C4-2B (cell line): ENCODE data around the gene TDRD9.

Experiments used
- H3K27ac ChIP-seq: fragments of 450-650 bp; 2 replicates; pipeline ENCODE4 v1.5.1; 2017
- CTCF ChIP-seq: fragments of 450-650 bp; conservative IDR thresholded peaks from 2 replicates; pipeline ENCODE4 v1.5.1; 2017; ENCODE audit warnings: mild to moderate bottlenecking
- ZFX ChIP-seq: fragments of 450-650 bp; IDR thresholded peaks from 2 replicates; pipeline ENCODE4 v1.6.1; 2017

Gene TDRD9

DNA sequence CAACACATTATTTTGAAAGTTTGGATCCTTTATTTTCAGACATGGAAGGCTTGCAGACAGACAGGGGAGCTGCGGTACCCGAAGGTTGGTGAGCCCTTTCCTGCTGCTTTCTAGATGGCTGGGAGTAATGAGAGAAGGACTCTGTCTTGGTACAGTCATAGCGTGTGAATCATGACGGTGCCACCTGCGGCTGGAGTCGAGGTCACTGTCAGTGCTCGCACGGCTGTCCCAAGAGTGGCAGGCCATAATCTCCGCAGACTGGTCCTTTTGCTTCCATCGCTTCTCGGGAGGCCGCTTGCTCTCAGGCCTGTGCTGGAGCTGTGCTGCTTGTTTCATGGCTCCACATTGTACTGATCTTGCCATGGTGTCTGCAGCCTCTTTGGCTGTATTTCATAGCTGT is 78.9 kb downstream of the TDRD9 start:
- no peak overlapping the region for H3K27ac ChIP-seq
- TF ChIP-seq CTCF (no peak), ZFX (no peak)

- no peak overlapping the region for H3K27ac ChIP-seq
- TF ChIP-seq ZFX (no peak), CTCF (no peak)
Measured at GRCh38 chr14:104009297-104009696, 81.0 kb downstream of the TDRD9 start.

- H3K27ac ChIP-seq = no peak overlapping the region
- no peak for TF ChIP-seq ZFX
- TF ChIP-seq CTCF = no peak
Measured at GRCh38 chr14:104011824-104012517, 83.7 kb downstream of the TDRD9 start.

DNA sequence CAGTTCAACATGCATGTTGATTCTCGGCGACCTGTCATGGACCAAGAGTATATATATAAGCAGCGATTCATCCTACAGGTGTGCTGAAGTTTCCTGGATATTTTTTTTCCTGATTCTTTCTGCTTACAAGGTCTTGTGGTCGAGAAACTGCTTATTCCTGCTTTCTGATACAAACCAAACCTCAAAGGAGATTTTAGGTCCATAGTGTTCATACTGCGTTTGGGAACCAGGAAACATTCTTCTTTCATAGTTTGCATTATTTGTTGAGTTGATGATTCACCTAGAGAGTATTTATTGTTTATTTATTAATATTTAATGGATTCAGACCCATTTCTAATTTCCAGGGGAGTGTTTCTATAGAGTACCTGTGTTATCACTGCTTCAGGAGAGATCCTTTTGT is 86.5 kb downstream of the TDRD9 start:
- TF ChIP-seq ZFX (no peak), CTCF (no peak)
- H3K27ac ChIP-seq = no peak overlapping the region

GRCh38 chr14:104016873-104017650 is 88.8 kb downstream of the TDRD9 start:
- TF ChIP-seq ZFX = no peak
- TF ChIP-seq CTCF = no peak
- no peak overlapping the region for H3K27ac ChIP-seq

GRCh38 chr14:104019029-104019428 is 90.8 kb downstream of the TDRD9 start:
- no peak overlapping the region for H3K27ac ChIP-seq
- no peak for TF ChIP-seq ZFX
- no peak for TF ChIP-seq CTCF

DNA sequence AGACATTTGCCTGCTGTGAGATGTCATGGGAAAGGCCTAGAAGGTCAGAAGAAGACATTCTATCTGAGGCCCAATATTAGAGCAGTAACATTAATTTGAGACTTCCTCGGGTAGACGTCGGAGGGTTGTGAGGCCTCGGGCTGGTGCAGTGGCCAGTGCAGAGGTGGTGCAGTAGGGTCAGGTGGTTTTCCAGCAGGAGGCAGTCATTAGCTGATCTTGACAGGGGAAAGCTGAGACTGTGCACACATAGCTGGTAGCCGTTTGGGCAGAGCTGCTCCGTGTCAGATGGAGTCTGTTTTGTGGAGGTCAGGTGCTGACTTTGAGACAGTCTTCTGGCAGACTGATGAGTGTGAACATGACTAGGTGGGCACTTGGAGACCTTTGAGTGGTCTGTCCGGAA is 91.5 kb downstream of the TDRD9 start:
- no peak for TF ChIP-seq CTCF
- TF ChIP-seq ZFX = no peak

More for the DNA sequence above, 91.5 kb downstream of the TDRD9 start:
- no peak overlapping the region for H3K27ac ChIP-seq
